ENCODE data around the gene PBXIP1.
"Not testable (repeated sequence)": the region's sequence is repeated elsewhere in the genome, so short reads cannot be mapped to it uniquely, and the experiment has no call there.

PBXIP1 gene

DNA sequence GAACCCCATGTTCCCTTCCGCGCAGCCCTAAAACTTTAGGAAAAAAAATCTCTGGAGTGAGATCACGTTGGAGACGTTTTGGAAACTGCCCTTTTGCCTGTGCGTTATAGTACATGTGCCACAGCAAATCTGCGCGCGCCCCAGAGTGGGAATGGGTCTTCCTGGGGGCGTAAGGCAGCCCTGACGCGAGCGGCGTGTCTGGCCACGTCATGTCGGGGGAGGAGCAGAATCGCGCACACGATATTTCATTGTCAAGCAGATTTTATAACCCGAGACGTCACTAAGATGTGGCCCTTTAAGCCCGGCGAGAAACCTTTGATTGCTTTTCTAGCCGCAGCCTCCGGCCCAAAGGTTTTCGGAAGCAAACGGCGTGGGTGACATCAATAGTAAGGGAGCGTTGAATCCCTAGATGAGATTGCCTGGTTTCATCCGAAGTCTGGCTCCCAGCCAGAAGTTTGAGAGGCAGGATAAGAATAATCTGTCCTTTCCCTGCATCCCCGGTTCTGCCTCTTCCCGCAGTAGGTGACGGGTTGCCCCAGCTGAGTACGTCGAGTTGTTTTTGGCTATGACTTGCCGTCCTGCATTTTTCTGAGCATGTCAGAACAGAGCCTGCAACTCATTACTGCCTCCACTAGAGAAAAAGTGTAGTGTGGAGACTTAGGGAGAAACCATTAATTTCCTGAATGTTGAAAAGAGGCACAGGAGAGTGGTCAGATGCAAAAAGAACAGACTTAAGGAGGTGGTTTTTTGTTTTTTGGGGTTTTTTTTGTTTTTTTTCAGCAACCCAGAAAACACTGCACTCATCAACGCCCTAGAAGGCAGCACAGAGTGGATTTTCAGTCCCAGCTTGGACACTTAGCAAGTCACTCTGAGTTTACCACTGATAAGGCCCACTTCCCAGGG is 18.6 kb downstream of the PBXIP1 start:
- DNase-seq (ENCODE audit: low read depth, low spot score): peak; percentile 71

DNA sequence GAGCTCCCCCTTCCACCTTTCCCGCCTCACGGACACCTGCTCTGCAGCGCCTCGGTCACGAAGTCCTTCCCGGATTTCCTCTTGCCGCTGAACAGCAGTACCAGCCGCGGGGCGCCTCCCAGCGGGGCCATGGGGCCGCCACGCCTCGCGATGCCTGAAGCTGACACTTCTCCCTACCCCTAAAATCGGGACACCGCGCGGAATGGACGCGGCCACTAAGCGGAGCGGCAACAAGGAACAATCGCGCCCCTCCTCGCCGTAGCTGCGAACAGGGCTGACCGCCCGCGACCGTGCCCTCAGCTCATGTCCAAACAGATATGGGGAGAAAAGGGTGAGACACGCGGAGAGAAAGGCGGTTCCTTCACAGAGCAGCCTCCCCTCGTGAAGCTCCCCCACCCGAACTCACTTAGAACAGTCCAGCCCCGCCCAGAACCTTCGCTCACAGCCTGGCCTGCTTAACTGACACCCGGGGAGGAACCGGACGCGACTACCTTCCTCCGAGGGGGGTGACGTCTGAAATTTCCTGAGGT is 19.3 kb downstream of the PBXIP1 start, which contains the start of gene PMVK:
Gene PMVK, minus strand, starts transcription at position 165 of the 530 bp plus-strand sequence. Its CDS starts 34 bp downstream, at position 131.
- DNase-seq (ENCODE audit: low read depth, low spot score): peak; percentile 91

DNA sequence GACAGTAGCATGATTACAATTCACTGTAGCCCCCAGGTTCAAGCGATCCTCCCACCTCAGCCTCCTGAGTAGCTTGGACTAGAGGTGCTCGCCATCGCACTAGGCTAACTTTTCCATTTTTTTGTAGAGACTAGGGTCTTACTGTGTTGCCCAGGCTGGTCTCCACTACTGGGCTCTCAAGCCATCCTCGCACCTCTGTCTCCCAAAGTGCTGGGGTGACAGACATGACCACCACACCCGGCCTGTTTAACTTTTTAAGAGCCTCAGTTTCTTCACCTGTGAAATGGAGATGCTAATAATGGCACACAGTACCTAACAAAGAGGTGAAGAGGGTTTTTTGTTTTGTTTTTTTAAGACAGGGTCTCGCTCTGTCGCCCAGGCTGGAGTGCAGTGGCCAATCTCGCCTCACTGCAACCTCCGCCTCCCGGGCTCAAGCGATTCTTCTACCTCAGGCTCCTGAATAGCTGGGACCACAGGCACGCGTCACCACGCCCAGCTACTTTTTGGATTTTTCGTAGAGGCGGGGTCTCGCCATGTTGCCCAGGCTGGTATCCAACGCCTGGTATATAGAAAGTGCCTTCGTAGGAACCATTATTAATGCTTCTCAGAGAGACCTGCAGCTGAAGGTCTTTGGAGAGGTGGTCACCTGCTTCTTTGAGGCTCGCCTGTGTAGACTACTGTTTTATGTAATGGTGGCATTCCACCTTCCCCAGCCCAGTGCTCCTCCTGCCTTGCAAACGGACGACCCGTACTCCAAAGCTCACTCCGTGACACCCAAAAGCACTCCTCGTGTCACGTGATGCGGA is 19.9 kb downstream of the PBXIP1 start:
- no peak for DNase-seq (ENCODE audit: low read depth, low spot score)

DNA sequence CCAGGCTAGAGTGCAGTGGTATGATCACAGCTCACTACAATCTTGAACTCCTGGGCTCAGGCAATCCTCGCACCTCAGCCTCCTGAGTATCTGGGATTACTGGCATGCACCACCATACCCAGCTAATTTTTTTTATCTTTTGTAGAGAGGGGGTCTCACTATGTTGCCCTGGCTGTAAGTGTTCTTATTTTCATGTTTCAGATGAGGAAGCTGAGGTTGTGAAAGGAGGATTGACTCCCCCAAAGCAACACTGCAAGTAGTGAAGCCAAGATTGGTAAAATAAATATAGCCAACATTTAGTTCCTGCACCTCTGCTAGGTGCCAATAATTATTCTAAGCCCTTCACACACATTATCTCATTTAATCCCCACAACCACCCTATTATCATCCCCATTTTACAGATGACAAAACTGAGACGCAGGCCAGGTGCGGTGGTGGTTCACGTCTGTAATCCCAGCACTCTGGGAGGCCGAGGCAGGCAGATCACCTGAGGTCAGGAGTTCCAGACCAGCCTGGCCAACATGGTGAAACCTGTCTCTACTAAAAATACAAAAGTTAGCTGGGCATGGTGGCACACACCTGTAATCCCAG is 21.4 kb downstream of the PBXIP1 start:
- DNase-seq (ENCODE audit: low read depth, low spot score): no peak

DNA sequence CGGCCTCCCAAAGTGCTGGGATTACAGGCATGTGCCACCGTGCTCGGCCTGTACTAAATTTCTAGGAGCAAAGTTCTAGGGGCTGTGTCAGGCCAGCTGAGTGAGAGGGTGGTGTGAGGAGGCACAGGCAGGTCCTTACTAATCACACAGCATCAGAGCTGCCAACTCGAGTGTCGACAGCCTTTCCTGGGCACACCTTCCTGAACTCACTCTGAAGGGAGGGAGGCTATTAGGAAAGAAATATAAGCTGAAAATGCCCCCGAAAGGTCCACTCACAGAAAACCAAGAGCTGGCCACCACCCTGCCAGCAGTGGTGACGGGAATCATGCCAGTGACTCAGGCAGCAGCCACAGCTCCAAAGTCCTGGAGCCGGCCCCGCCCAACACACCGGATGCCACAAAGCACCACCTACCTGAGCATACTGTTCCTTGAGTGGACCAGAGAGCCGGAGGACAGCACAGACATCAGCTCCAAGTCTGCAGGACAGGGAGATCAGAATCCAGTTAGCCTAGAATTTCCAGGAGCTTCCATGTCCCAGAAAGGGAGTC is 23.9 kb downstream of the PBXIP1 start:
- no peak for DNase-seq (ENCODE audit: low read depth, low spot score)

DNA sequence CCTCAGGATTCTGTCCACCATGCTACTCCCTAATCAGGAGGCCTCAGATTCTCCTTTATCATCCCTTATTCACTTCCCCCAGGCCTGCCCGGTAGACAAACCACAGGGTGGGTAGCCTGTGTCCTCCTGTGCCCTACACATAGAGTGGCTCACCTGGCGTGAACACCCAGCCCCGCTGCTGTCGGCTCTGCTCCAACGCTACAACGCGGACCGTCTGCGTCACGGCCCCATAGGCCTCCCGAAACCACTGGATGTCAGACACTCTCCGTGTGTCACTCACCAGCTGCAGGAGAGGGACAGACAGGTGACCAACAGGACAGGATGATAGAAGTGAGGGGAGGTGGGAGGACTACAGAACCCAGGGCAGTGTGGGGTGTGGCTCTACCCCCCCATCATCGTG is 29.7 kb downstream of the PBXIP1 start:
- DNase-seq (ENCODE audit: low read depth, low spot score): no peak

DNA sequence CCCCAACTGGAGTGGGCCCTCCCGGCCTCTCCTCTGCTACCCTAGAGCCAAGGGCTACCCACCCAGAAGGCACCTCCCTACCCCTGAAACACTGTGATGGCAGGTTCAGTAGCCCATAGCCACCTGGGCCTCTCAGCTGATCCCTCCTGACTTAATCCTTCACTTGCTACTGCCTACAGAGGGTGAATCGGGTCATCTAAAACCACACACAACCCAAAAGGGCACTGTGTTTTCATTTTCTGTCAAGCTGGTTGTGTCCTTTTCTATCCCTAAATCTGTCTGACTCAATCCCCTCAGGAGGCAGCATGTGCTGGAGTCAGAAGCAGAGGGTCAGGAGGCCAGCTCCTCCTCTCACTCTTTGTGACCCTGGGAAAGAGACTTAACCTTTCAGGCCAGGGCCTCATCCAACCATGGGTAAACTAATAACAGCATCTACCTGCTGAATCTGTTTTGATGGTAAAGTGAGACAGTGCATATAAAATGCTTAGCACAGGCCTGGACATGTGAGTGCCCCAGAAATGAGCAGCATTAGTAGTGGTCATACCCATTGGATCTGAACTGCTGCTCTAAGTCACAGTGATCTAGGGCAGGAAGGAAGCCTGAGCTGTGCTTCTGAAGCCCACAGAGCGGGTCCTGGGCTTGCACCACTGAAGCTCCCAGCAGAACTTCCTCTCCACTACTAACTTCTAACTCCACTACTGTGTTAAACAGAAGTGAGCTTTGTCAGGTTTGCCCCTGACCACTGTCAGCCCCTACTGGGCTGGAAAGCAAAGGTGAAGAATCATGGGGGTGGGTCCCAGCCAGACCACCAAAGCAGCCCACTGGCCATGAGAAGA is 30.3 kb downstream of the PBXIP1 start:
- no peak for DNase-seq (ENCODE audit: low read depth, low spot score)

DNA sequence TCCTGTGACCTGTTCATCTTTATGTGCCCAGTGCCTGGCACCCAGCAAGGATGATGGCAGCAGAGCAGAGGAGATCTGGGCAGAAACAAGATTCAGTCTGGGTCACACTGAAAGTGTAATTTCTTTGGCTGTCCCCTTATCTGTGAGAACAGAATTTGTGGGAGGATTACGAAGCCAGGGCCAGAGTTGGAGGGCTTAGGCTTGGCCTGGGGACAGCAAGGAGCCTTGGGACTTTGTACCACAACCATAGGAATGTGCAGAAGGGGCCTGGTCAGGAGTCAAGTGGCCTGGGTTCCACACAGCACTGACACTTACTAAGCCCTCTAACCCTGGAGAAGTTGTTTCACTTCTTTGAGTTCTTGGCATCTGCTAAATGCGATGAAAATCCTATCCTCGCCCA is 32.2 kb downstream of the PBXIP1 start:
- DNase-seq (ENCODE audit: low read depth, low spot score): no peak

DNA sequence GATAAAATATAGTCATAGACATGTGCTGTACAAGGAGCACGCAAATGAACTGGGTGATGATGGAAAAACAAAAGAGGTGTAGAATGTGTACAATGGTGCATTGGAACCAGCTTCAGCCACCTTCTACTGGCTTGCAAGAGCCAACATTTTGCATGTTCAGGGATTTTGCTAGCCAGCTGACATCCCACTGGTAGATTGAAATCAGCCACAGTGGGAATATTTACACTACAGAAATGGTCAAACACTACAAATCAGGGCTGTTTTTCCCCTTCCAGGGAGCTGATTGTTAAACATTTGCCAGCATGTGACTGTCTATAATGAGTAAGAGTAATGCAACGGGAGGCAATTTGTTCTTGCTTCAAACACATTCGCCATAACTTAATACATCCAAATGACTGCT is 42.6 kb downstream of the PBXIP1 start:
- no peak for DNase-seq (ENCODE audit: low read depth, low spot score)

DNA sequence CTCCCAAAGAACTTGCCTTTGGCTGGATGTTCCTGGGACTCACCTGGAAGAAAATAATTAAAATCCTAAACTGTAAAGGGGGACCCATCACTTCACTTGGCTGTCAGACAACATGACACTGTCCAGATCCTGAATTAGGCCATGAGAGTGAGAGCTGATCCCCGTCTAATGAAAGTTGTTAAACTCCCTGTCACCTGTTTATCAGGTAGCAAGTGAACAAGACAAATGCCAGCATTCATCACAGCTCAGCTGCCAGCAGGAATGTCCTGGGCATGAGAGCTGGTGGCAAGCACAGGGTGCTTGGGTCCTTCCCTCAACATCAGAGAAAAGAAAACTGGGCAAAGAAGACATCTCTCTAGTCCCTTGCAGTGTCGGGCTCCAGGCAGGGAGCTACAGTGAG is 43.1 kb downstream of the PBXIP1 start:
- no peak for DNase-seq (ENCODE audit: low read depth, low spot score)

DNA sequence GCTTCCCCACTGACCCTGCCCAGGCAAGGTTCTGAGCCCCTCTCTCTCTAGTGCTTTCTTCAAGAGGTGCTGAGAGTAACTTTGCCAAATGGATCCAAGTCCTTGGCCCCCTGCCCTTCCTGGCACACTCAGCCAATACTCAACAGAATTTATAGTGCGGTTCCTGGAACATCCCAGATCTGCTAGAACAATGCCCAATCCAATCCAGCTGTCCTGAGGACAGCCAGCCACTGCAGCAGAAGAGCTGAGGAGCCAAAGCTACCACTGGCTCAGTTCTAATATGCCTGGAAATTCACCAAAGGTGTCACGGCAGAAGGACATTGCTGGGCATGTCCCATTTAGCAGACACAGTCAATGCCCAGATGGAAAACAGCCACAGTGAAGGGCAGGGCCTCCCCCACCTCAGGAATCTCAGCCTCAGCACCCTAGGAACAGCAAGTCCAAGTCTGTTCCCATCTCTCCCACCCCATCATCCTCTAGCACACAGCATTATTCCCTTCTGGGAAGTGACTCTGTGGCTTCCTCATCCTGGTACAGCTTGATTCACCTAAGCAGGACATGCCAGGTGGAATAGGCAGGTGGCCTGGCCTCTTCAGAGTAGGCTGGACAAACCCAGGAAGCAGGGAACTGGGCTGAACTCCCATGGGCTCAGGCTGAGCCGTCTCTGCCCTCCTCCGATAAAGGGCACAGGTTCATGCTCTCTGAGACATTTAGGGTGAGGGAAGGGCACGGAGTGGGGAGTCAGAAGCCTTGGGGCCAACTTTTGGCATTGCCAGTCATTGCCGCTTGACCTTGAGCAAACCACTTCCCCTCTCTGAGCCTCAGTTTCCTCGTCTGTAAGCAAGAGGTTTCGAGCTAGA is 44.0 kb downstream of the PBXIP1 start:
- DNase-seq (ENCODE audit: low read depth, low spot score): no peak

DNA sequence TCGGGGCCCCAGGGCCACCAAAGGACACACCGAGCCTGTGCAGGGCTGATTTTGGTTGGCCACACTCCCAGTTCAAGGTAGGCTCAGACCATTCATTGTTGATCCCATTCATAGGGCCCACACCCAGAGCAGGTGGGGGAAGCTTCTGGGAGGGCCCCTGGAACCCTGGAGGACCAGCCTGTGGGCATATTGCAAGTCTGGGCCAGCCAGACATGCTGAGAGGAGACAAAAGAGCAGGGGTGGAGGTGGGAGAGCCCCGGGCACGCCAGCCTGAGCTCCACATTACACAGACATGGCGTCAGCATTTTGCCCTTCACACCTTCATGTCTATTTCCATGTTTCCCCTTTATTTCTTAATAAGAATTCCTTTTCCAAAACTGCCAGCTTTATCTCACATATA is 45.0 kb downstream of the PBXIP1 start:
- DNase-seq (ENCODE audit: low read depth, low spot score): no peak

DNA sequence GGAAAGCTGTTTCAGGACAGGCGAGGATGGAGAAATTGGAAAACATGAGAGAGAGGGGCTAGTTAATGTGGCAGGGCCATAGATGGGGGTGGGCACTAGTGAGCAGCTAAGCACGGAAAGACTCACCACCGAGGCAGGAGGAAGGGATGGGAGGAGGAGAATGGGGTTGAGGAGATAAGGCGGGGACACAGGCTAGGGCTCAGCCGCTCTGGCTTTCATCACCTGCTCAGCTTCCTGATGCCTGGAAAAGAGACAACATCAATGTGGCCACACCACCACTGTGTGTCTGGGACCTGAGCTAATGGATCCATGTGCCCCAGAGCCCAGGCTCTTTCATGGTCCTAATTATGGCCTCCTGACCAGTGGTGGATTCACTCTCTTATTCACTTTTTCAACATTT is 47.0 kb downstream of the PBXIP1 start:
- DNase-seq (ENCODE audit: low read depth, low spot score): no peak

DNA sequence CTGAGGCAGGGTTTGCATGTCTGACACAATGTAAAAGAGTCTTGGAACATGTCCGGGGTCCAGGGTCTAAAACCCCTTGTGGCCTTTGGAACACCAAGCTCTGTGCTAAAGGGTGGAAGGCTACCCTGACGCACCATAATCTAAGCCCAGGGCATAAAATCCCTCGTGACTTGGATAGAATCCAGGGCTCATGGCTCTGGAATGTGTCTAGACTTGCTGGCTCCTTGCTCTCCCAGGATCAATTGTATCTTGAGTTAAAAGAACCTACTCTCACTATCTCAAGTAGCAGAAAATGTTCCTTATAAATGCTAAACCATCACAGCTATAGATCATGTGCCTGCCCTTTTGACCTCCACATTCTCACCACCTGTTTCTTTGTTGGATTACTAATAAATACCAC is 47.8 kb downstream of the PBXIP1 start:
- not testable (repeated sequence) for DNase-seq (ENCODE audit: low read depth, low spot score)

DNA sequence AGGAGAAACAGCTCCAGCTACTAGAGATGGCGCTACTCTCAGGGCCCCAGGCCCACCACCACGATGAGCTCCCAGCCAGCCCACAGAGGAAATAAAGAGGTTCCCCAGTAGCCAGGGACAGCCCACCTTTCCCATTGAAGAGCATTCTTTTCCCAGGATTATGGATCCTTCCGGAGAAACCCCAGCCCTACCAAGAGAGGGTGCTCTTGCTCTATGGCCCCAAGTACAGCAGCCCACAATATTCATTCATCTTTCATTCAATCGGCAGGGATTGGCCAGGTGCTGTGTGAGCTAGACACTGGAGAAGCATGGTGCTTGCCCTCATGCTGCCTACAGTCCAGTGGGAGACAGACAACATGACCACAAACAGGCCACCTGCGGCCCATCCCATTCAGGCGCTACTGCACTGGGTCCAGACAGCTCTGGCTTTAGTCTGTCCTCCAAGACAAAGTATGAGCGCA is 49.2 kb downstream of the PBXIP1 start:
- no peak for DNase-seq (ENCODE audit: low read depth, low spot score)

DNA sequence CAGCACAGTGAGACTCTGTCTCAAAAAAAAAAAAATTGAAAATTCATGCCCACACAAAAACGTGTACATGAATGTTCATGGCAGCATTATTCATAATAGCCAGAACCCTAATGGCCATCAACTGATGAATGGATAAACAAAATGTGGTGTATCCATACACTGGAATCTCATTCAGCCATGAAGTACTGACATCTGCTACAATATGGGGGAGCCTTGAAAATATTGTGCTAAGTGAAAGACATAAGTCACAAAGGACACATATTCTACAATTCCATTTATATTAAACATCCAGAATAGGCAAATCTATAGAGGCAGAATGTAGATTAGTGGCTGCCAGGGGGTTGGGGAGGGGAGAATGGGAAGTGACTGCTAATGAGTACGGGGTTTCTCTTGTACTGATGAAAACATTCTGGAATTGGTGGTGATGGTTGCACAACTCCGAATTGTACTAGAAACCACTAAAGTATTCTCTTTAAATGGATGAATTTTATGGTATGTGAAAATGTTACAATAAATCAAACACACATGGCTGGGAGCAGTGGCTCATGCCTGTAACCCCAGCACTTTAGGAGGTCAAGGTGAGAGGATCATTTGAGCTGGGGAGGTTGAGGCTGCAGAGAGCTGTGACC is 52.8 kb downstream of the PBXIP1 start:
- no peak for DNase-seq (ENCODE audit: low read depth, low spot score)

DNA sequence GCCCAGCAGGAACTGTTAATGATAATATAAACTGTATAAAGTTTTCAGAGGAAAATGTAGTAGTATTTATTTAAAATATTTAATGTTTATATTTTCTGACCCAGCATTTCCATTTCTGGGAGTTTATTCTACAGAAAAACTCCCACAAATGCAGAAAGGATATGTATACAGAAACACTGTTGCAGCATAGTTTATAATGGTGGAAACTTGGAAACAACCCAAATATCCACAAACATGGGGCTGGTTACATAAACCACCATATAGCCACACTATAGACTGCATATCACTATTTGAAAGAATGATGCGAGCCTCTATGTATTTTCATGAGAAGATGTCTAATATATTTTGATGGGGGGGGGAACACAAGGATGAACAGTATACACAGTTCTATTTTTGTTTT is 54.3 kb downstream of the PBXIP1 start:
- DNase-seq (ENCODE audit: low read depth, low spot score): no peak

DNA sequence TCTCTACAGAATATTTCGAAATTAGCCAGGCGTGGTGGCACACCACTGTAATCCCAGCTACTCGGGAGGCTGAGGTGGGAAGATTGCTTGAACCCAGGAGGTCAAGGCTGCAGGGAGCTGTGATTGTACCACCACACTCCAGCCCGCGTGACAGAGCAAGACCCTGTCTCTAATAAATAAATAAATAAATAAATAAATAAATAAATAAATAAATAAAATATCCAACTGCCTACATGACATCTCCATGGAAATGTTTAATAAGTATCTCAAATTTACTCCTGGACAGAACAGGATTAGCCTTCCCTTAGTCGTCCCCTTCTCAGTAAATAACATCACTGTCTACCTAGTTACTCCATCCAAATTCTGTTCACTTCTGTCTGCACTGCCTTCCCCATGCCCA is 56.9 kb downstream of the PBXIP1 start:
- DNase-seq (ENCODE audit: low read depth, low spot score): no peak

DNA sequence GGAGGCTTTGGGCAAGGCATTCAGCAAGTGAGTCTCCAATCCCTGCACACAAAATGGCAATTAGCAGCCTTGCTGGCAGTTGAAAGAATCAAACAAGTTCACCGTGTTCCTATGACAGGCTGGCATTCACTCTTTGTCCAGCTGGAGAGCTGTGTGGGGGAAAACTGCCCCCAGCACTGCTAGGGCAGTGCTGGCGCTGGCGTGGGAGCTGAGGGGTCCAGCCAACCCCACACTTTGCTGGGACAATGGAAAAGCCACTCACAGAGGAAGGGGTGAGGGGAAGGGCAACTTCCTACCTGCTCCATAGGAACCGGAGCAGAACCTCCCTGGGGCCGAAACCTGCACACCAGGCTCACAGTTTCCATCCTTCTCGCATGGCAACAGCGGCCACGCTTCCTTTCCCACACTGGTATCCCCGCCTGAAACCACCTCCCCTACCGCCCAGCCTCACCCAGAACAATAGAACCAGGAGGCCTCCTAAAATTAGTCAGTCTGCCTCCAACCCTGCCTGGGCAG is 59.1 kb downstream of the PBXIP1 start:
- no peak for DNase-seq (ENCODE audit: low read depth, low spot score)

All from activated naive CD8-positive, alpha-beta T cell treated with anti-CD3 and anti-CD28 coated beads, Interleukin-2, amount 50 U/mL, for 16 hours (primary cell).